SU-DHL-6 (cell line): ENCODE measurements around the gene SLC12A7.

Source experiments
- EZH2phosphoT487 ChIP-seq: fragments of 200-600 bp; sonication (generic), shearing (Covaris generic); conservative IDR thresholded peaks from 2 replicates; pipeline ENCODE4 v1.6.1; 2018; ENCODE audit warnings: mild to moderate bottlenecking, antibody characterized with exemption, low read length, moderate library complexity, mixed read lengths
- TF ChIP-seq, protein P1 (sequence below): fragments of 200-600 bp; sonication (generic); IDR thresholded peaks from one replicate; pipeline ENCODE4 v1.5.1; 2017; ENCODE audit warnings: antibody characterized with exemption, mild to moderate bottlenecking, low read length, moderate library complexity; ENCODE audit not compliant: insufficient read depth, poor library complexity, severe bottlenecking

DNA sequence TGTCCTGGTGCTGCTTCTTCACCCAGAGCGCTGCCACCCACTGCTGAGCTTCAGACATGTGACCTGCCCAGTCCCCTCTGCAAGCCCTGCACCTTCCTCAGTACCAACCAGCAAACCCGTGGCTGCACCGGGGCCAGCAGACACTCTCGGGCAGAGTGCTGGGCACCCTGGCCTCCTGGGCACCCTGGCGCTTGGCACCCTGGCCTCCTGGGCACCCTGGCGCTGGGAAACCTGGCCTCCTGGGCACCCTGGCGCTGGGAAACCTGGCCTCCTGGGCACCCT, 31.7 kb upstream of the SLC12A7 start:
- TF ChIP-seq, protein P1, sequence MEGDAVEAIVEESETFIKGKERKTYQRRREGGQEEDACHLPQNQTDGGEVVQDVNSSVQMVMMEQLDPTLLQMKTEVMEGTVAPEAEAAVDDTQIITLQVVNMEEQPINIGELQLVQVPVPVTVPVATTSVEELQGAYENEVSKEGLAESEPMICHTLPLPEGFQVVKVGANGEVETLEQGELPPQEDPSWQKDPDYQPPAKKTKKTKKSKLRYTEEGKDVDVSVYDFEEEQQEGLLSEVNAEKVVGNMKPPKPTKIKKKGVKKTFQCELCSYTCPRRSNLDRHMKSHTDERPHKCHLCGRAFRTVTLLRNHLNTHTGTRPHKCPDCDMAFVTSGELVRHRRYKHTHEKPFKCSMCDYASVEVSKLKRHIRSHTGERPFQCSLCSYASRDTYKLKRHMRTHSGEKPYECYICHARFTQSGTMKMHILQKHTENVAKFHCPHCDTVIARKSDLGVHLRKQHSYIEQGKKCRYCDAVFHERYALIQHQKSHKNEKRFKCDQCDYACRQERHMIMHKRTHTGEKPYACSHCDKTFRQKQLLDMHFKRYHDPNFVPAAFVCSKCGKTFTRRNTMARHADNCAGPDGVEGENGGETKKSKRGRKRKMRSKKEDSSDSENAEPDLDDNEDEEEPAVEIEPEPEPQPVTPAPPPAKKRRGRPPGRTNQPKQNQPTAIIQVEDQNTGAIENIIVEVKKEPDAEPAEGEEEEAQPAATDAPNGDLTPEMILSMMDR = no peak
- TF ChIP-seq EZH2phosphoT487 = no peak
